DMS53 (cell line): ENCODE results near the gene SKAP1.
A peak's percentile ranks its signal among the peaks of the same experiment; 100 is the strongest.
"Not testable (repeated sequence)": the region's sequence is repeated elsewhere in the genome, so short reads cannot be mapped to it uniquely, and the experiment has no call there.

Source experiments
- DNase-seq: peaks from one replicate; lab custom pipeline; 2025; lab: John Stamatoyannopoulos, UW

SKAP1 gene

DNA sequence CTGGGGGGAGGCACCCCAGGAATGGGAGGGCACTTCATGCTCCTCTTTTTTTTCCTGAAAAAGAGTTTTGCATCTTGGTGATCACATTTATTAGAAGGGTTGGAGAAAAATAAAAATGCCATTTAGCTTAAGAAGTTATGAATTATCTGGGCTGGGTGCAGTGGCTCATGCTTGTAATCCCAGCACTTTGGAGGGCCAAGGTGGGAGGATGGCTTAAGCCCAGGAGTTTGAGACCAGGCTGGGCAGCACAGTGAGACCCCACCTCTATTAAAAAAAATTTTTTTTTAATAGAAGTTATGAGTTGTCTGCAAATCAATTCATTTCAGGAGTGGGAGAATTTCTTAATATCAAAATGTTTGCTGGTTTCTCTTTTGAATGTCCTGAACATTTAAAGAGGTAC is 219.0 kb downstream of the SKAP1 start:
- DNase-seq, result no peak

DNA sequence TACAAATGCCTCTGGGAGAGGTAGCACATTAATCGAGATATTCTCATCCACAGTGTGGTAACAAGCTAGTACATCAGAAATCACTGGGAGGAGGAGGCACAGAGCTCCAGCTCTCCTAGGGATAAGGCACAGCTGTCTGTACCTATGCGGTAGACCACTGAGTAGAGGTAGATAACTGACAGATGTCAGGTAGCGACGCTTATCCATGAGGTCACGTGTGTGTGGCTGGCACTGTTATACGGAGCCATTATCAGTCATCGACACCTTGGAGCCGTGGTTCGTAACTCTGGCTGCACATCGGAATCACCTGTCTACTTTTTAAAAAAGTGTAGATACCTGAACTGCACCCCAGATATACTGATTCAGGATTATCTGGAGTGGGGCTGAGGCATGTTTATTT is 220.0 kb downstream of the SKAP1 start:
- DNase-seq, result no peak

DNA sequence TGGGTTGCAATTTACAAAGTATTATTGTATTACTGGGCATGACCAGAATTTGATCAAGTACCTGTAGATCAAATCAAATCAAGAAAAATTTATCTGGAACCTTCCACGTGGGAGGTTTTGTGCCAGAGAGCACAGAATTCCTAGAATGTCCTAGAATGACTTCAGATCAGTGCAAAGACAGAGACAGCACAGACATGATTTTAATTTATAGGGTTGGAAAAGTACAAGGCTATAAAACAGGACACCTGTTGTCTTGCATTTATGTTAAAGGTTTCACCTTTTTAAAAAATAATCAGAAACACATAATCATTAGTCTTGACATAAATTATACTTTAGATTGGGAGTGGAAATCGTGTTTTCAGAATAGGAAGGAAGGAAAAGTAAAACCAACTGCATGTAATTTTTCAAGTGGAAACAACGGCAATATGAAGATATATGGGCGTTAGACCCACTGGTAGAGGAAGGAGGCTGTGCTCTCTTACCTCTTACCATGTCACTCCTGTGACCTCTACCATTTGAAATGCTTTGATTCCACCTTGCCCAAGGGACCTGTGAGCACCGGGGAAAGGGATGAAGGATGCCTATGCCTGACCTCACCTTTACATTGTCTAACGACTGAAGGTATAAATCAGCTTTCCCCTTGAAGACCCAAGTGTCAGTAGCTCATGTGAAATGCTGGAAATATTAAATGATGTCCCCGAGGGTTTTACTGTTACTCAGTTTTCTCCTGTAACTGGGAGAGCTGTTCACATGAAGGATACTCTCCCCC is 222.1 kb downstream of the SKAP1 start:
- DNase-seq, result no peak

DNA sequence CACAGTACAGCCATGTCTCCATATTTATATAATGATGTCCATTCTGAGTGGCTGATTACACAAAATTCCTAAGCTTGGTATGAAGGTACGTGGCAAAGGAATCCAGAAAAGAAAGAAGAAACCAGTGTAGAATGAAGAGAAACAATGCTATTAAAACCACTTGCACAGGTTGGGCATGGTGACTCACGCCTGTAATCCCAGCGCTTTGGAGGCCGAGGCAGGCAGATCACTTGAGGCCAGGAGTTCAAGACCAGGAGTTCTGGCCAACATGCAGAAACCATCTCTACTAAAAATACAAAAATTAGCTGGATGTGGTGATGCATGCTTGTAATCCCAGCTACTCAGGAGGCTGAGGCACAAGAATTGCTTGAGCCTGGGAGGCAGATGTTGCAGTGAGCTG is 223.0 kb downstream of the SKAP1 start:
- not testable (repeated sequence) for DNase-seq

DNA sequence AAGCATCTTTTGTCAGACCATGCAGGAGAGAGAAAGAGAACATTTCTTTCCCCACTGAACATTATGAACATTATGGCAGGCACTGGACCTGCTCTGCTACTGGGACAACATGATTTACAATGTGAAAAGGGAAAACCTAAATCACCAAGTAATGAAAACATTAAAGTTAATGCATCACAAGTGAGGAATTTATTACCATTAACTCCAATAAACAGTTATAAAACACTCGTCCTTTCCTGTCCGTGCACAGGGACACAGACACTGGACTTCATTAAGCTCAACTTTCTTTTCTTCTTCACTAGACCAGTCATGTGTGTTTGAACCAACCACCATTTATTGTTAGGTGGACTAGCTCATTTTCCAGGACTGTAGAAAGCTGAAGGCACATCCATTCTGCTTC is 227.1 kb downstream of the SKAP1 start:
- DNase-seq, result no peak

DNA sequence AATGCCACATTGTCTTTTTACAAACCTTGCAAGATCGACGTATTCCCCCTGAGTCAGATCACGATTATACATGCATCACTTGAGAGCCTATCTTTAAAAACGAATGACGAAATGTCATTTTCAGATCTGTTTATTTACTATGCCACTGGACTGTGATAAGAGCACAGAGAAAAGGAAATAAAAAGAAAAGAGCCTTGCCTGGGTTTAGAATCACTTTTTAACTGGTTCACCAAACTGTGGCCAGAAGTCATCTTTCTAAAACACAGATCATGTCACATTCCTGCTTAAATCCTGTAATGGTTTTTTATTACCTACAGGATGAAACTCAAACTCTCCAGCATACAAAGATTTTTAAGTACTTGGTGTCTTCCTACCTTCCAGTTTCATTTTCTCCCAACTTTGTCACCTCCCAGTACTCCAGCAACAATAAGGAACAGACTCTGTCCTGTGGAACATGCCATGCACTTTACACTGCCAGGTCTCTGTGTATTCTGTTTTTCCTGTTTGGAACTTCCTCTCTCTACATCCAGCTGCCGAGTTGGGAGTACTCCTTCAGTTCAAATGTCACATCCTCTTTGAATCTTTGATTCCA is 231.0 kb downstream of the SKAP1 start:
- peak; percentile 87 for DNase-seq

DNA sequence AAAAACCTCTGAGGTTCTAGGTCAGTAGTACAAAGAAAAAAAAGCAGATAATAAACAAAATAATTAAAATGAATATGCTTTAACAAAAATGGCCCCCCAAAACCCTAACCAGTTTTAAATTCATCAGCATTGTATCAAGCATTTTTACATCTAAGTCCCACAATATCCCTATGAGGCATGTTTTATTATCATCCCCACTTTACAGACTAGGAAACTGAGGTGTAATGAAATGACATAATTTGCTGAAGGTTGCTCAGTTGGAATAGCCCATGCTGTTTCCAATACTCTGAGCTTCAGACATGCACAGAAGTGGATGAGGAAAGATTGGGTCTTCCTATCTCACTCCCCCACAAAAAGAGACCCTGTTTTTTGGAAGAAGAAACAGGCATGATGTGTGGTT is 234.1 kb downstream of the SKAP1 start:
- no peak for DNase-seq

DNA sequence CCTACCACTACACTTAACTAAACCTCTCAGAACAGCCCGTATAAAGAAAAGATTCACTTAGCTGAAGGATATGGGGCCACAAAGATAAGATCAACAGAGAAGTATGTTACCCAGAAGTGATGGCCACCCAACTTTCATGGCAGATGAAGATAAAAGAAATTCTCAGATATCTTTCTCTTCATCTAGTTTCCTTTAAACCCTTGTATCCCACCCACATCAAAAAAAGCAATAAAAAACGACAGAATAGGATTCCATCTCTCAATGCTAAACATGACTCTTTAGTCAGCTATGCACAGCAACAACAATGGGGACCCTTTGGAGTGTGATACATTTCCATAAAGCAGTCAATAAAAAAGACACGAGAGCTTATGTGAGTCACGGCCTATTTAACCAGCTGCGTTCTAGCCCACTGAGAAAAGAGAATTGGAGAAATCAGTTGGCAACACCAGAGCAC is 235.9 kb downstream of the SKAP1 start:
- peak; percentile 98 for DNase-seq

DNA sequence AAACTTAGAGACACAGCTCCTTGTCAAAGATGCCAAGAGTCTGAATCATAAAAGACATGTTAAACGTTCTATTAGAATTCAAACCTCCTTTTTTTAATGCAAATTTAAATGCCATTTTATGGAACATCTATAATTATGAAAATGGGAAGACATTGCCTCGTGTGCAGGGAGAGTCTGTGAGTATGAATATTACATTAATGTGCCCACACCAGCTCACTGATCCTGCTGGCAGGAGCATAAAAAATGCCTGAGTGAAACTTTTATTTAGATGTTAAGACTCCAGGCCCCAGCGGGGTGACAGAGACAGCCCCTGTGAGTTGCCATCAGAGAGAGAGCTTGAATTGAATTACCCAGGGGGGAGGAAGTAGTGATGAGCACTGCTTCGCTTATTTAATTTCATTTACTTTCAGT is 237.7 kb downstream of the SKAP1 start:
- DNase-seq, result no peak

DNA sequence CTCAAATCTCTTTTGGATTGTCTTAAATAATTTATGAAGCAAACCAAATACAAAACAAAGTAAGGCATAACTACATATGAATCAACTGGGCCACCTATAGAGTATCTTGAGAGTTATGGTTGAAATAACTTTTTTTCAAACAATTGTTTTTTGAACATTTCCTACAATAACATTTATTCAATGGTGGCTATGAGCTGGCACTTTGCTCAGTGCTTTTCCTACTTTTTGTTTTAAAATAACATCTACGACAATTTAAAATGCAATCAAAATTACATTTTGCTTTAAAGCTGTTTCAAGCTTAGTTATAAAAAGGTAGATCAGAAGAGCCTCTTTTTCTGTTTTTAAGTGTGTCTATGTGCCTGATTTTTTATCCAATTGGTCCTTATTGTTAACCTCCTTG is 238.7 kb downstream of the SKAP1 start:
- no peak for DNase-seq

DNA sequence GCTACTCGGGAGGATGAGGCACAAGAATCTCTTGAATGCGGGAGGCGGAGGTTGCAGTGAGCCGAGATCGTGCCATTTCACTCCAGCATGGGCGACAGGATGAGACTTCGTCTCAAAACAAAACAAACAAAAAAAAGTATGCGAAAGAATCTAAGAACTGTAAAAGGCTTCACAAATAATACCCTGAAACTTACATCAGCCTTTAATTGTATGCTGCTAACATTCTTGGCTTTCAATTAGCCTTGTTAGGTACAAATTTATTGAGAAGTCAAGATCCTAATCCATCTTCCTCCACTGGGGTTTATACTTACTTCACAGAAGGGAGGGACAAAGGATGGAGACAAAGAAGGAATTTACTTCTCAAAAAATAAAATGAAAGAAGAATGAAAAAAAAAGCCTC is 239.1 kb downstream of the SKAP1 start:
- no peak for DNase-seq

DNA sequence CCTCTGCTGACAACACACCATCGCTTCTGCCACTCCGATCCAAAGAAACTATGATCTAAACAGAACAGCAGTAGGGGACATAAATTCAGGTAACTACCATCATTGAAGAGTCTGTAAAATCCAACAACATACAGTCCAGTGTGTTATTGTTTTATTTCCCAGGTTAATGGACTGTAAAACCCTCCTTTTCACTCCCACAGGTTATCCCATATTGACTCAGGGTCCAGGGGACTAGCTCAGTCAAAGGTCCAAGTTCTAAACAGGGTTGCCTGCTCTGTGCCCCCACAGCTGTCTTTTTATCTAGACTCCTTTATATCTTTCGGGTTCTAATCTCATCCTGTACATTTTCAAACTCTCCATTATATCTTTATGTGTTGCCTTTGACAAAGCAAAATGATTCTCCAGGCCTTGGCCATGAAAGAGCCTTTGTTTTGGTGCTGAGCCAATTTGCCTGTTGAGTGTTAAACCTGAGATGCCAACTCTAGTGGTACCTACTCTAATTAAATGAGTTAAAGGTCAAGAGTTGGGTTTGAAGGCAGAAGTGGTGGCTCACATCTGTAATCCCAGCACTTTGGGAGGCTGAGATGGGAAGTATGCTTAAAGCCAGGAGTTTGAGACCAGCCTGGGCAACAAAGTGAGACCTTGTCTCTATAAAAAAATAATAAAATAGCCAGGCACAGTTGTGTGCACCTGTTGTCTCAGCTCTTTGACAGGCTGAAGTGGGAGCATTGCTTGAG is 242.0 kb downstream of the SKAP1 start:
- peak; percentile 46 for DNase-seq

DNA sequence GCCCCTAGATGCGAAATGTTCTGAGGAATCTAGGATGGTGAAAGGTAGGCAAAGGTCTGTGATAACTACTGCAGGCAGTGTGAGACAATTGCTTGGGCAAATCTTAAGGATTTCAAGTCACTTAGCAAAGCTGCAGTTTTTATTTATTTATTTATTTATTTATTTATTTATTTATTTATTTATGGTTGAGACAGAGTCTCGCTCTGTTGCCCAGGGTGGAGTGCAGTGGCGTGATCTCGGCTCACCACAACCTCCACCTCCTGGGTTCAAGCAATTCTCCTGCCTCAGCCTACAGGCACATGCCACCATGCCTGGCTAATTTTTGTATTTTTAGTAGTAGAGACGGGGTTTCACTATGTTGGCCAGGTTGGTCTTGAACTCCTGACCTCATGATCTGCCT is 243.7 kb downstream of the SKAP1 start:
- not testable (repeated sequence) for DNase-seq

DNA sequence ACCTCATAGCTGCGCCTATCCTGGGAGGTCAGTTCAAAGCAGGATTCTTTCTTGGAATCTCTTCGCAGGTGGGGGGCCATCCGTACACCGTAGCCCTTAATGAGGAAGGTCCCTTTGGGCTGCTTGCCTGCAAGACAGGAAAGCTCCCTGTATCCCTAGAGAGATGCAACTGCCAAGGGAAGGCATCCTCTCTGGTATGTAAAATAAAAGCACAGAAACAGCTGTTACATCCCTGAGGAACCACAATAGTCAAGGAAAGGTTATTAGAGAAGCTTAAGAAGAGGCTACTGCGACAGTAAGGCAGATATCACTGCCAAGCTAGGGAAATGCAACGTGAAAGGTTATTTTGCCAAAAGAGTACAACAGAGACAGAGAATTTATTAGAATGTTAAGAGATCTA is 245.3 kb downstream of the SKAP1 start:
- no peak for DNase-seq

DNA sequence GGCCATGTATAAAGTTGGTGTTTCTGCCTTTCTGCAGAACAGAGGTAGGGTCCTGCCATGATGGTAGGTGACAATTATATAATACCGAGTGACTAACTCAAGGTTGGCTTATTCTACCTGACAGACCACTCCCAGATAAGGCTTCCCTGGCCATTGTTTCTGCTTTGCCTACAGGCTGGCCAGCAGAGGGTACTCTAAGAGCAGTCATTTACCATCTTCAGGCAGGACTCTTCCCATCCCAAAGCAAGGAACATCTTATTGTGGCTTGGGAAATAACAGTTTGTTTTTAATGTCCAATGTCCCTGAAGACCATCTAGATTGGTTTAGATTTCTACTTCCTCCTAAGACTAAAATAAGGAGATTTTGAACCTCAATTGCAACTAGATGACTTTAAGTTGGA is 248.4 kb downstream of the SKAP1 start:
- DNase-seq, result peak; percentile 82

DNA sequence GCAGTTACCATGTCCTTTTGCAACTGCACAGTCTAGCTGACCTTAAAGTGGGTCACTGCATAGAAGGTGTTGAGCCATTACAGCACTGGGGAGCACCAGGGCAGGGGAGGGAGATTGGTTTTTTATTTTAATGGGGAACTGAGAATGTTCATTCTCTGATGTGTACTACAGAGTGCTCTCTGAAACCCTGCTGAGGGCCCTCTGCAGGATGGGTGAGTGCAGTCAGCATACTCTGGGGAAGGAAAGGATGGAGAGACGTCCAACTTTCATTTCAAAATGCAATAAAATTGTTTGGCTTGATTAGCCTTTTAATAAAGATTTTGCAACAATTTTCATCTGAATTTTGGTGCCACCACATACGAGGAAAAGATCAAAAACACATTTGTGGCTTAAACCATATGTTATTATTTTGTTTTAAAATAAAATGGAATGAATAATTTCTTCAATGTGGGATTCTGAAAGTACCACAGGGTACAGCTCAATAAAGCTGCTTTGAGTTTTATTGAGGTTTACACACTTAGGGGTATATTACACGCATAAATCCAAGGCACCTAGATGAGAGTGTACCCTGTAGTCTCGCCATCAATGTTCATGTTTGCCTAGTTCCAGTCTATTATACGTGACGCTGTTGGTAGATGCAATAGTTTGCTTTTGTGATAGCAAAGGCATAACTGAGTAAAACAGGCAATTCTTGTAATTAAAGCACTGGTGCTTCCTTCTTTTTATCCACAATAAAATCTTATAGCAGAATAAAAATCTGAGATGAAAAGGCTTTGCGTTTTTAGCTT is 249.0 kb downstream of the SKAP1 start:
- DNase-seq, result no peak

DNA sequence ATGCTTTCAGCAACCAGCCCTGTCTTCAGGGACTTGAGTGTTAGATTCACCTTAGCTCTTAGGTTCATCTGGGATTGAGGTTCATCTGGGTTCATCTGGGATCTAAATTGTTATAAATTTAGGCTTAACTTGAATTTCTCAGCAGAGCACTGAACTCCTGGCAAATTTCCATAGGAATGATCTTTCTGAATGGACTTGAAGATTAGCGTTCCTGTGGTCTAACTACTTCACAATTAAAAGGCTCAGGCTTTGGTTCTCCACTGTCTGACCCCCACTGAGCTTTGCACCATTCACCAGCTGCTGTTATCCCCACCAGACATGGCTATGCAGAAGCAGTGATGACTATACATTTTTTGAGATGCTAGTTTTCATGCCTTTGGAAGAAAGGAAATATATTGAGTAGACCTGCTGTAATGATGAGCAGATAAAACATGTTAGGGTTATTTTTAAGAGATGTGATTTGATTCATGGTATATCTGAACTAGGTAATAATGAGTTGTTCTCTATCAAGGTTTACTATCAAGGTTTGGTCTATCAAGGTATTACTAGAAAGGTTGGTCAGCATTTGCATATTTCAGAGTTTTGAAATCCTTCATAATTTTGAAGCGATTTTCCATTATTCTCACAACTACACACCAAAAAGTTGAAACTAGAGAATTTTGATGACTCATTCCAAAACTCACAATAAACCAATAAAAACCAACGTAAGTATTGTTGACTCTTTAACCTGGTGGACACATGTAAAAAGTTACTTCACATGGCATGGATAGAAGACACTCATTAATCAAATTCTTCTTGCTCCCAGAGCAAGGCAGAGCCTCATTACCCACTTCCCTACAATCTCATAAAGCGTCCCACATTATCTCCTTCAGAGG is 250.7 kb downstream of the SKAP1 start:
- no peak for DNase-seq

DNA sequence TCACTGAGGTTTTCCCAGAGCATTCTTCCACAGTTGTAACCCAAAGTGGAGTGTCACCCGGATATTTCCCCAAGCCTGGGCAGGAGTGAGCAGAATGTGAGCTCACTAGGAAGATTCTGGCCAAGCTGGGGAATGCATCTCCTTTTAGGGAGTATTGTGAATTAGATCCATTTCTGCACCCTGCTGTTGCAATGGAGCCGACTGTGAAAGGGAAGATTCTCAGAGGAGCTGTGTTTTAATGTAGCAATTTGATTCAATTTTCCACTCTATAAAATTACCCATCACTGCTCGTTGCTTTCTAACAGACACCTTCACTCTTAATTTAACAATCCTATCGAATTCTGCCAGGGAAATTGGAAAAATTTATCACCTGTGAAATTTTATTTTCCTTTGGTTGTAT is 251.7 kb downstream of the SKAP1 start:
- DNase-seq, result no peak

DNA sequence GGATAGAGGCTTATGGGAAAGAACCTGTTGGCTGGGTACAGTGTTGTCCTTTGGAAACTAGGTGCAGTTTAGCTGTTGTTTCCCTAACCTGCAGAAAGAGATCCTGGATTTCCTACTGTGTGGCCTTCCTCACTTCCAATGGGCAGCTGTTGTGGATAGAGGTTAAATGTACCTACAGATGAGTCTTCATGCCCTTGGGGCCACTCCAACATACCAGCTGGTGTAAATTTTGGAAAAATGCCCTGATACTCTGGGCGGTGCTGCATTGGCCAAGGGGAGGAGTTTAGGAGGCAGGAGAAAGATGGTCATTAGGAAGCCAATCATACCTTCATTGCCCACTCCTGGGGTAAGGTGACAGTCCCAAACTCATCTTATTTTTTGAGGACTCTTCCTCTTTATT is 252.2 kb downstream of the SKAP1 start:
- DNase-seq, result peak; percentile 33

DNA sequence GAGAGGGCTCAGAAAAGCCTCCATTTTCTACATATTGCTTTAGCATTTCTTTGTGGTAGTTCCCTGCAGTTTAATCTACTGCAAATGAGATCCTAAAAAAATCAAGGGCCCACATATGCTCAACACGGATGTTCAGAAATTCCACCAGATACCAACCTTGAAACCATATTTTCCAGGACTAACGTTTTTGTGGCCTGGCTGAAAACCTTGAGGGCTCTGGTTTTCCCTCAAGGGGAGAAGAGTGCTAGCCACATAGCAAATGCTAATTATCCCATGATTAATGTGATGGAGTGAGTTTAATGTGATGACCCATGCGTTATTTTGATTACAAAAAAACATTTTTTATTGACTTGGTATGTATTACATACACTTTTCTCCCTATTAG is 253.6 kb downstream of the SKAP1 start:
- DNase-seq, result no peak

DNA sequence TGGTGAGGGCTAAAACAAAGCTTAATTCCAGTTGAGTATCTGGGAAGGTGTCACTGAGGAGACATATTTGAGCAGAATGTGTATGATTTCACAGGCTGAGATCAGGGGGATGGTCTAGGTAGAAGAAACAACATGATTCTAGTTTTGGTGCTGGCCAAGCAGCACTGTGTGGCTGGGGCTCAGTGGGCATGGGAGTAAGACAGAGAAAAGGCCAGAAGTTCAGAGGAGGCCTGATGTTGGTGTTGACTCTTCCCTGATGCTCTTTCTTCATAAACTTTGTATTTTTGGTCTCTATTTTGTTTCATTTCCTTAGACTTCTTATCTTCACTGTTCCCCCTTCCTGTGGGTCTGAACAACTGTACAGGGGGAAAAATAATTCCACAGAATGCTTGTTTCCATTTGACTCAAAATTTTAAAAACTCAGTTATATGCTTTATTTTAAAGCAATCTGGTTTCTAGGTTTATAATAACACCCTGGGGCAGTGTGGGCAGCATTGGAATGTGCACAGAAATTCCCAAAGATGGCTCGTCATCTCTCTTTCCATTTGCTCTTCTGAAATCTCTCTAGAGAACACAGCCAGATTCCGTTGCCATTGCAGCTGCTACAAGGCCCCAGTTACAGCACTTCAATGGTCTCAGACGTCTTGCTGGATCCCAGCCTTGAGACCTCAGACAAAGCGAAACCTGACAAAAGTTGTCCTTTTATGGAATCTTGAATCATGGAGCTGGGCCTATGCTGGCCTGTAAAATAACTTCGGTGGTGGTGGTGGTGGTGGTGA is 254.1 kb downstream of the SKAP1 start:
- DNase-seq, result no peak
